ENCODE results near the gene RNF38.
A peak's percentile ranks its signal among the peaks of the same experiment; 100 is the strongest.
"Not testable (repeated sequence)": the region's sequence is repeated elsewhere in the genome, so short reads cannot be mapped to it uniquely, and the experiment has no call there.

RNF38 gene

GRCh38 chr9:36336131-36336907 lies 63.8 kb downstream of the RNF38 start:
- no peak for DNase-seq (ENCODE audit: low read depth)

DNA sequence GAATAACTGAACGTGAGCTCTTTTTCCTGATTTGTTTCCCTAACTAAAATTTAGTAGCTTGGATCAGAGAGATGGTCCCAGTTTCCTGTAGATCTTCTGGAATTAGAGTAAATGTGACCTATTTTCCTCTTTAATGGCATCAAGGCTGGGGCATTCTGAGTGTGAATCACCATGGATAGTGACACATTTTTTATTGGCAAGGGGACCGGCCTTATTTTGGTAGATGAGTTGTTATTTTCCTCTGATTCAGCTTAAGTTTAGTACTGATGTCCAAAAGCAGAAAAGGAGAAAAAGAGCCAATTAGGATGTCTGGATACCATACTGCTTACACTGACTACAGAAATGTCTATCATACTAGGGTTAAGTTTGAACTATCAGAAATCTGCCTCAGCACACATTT lies 68.1 kb downstream of the RNF38 start:
- DNase-seq (ENCODE audit: low read depth): no peak

DNA sequence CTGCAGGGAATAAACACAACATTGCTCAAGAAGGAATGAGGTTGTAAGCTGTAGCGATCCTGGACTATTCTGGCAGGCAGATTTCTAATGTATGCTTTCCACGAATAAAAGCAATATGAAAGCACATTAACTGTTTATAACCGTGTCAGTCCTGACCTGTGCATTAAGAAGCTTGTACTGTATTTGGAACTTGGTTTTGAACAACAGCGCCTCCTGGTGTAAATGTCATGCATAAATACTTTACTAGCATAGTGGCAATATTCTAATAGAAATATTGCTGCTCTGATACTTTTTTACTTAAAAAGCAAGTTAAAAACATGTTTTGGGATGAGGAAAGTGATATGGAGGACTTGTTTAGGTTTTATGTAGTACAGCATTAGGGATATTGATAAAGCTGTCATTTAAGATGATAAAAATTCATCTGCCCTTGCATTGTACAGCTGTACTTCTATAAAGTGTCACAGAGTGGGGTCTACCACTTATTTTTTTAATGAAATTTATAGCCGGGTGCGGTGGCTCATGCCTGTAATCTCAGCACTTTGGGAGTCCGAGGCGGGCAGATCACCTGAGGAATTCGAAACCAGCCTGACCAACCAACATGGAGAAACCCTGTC lies 71.2 kb downstream of the RNF38 start:
- DNase-seq (ENCODE audit: low read depth): peak; percentile 15

- DNase-seq (ENCODE audit: low read depth): no peak
Measured at GRCh38 chr9:36325081-36325828, 74.8 kb downstream of the RNF38 start.

DNA sequence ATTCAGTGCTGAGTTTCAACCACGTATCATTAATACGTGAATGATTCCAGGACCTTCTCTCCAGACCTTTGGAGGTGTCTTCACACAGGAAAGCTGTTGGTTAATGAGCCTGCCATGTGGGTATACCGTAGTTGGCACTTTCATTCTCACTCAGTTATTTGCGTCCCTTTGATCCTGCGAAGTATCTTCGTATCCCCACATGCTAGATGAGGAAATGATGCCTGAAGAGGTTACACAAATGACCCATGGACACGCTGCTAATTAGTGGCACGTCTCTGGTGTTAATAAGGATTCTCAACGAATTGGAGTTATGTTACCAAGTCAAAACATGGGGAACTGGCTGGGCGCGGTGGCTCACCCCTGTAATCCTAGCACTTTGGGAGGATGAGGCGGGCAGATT lies 76.1 kb downstream of the RNF38 start:
- DNase-seq (ENCODE audit: low read depth): no peak

DNA sequence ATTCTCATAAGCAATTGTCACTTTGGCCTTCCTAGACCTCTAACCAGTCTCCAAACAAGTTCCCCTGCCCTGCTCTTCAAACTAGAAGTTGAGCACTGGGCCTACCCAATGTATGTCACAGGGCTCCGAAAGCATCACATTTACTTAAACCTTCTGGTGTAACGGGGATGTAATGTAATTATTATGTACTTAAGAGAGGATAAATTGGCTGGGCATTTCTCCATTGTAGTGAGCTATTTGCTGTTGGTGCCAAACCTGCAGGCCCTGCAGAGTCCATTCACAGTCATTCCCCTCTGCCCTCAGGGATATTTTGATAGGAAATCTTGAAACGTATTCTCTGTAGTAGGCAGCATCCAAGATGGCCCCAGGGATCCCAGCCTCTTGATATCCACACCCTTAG lies 77.6 kb downstream of the RNF38 start:
- no peak for DNase-seq (ENCODE audit: low read depth)

GRCh38 chr9:36321903-36322302 lies 78.2 kb downstream of the RNF38 start:
- not testable (repeated sequence) for DNase-seq (ENCODE audit: low read depth)

GRCh38 chr9:36320466-36320865 lies 79.6 kb downstream of the RNF38 start:
- no peak for DNase-seq (ENCODE audit: low read depth)

DNA sequence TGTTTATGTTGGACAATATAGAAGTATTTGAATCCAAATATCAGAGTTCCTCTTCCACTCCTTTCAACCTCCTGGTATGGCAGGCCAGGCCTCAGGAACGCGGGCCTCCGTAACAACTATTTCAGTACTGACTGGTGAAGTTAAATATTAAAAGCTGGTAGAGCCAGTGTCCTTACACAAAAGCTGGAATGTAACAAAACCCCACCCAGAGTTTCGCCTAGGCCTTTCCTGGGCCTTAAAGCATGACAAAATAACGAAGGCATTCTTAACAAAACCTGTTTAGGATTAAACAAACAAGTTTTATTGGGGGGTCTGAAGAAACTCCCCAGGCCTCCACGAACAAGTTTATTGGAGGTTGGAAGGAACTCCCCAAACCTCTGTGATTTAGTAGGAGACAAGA lies 80.3 kb downstream of the RNF38 start:
- DNase-seq (ENCODE audit: low read depth): no peak

- DNase-seq (ENCODE audit: low read depth): no peak
Measured at GRCh38 chr9:36319183-36319582, 80.9 kb downstream of the RNF38 start.

- DNase-seq (ENCODE audit: low read depth): no peak
Measured at GRCh38 chr9:36318212-36318802, 81.8 kb downstream of the RNF38 start.

GRCh38 chr9:36317766-36318165 lies 82.3 kb downstream of the RNF38 start:
- DNase-seq (ENCODE audit: low read depth): no peak

DNA sequence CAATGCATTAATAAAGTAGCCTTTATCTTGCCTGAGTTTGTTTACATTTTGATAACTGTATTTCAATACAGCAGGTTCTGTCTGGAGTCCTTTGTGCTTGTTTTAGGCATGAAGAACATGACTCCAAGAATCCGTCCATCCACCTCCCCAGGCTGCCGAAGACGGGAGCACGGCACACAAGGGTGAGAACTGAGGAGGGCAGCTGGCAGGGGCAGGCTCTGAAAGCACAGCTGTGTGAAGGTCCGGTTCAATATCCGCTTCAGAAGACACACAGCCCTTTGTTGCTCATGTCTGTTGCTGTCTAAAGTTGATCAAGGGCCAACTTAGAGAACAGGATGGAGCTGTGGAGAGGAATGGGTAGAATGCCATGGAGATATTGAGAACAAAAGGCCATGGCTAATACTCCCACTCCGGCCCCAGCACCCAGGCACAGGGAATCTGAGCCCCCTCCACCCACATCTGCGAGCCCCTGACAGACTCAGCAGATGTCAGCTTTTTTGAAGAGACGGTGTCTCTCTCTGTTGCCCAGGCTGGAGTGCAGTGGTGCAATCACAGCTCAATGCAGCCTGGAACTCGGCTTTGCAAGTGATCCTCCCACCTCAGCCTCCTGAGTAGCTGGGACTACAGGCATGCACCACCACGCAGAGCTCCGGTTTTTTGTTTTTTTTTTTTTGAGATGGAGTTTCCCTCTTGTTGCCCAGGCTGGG lies 83.3 kb downstream of the RNF38 start:
- DNase-seq (ENCODE audit: low read depth): no peak

DNA sequence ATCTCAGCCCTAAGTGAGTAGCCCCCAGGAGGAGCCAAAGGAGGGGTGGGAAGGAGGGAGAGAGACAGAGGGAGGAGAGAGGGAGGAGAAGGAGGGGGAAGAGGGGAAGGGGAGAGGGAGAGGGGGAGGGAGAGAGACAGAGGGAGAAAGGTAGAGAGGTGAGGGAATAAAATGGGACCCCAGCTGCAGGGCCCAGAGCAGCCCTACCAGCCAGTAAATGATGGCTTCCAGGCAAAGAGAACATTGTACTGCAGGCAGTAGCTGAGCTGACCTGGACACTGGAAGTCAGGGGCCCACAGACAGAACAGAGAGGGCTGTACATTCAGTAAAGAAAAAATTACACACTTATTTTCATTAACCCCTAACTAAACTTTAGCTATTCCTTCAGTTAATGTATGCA lies 84.0 kb downstream of the RNF38 start:
- DNase-seq (ENCODE audit: low read depth): no peak

GRCh38 chr9:36315283-36315682 lies 84.8 kb downstream of the RNF38 start:
- DNase-seq (ENCODE audit: low read depth): no peak

DNA sequence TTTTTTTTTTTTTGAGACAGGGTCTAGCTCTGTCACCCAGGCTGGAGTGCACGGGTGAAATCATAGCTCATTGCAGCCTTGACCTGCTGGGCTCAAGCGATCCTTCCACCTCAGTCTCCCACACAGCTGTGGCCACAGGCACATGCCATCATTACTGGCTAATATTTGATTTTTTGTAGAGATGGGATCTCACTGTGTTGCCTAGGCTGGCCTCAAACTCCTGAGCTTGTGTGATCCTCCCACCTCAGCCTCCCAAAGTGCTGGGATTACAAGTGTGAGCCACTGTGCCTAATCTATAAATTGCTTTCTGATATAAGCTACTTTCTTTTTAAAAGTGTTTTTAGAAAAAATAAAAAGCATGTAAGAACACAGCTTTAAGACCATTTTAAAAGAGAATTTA lies 85.3 kb downstream of the RNF38 start:
- DNase-seq (ENCODE audit: low read depth): no peak

GRCh38 chr9:36306471-36307306 lies 93.4 kb downstream of the RNF38 start:
- no peak for DNase-seq (ENCODE audit: low read depth)

DNA sequence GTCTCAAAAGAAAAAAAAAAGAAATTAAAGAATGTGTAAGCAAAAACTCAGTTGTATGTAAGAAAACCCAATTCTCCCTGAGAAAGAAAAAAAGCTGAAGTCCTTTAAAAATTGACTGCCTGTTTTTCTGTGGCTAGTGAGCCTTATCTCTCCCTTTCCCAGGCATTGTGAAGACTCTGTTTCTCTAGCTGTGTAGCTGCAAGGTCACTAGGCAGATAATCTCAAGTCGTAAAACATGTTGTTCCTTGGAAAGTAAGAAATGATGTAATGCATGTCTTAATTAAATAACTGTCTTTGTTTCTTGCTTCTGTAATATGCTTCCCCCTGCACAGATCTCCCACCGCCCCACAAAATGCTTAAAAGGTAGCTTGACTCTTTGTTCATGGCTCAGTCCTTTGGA lies 95.7 kb downstream of the RNF38 start:
- DNase-seq (ENCODE audit: low read depth): not testable (repeated sequence)

DNA sequence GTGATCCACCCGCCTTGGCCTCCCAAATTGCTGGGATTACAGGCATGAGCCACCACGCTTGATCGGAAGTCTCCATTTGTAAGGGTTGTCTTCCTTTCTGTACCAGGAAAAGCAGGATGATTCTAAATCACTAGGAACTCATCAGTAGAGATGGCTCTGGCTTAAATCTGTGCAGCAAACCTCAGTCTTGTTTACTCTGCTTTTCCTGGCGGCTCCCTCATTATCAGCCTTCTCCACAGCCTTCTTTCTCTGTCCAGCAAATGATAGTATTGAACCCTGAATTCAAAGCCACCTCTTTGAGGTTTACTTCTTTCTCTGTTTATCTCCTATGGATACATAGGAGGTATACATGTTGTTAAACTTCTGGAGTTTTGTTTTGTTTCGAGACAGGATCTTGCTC lies 98.8 kb downstream of the RNF38 start:
- no peak for DNase-seq (ENCODE audit: low read depth)

GRCh38 chr9:36298566-36298965 lies 101.5 kb downstream of the RNF38 start:
- no peak for DNase-seq (ENCODE audit: low read depth)

DNA sequence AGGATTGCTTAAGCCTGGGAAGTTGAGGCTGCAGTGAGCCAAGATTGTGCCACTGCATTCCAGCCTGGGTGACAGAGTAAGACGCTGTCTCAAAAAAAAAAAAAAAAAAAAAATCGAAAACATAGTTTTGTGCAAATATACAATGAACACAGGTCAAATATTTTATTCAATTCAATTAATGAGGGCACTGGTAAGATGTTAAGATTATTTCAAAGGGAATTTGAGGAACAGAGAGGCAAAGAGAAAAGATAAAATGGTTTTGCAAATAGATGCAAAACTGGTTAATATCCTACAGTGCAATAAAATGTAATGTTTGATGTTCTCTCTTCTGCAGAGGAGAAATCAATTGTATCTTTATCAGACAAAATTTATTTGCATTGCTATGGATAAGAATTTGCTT lies 102.3 kb downstream of the RNF38 start:
- no peak for DNase-seq (ENCODE audit: low read depth)

Measured in CMK (cell line).